ENCODE measurements around the gene MPZL1. TPM values are rescaled to one million over a fixed set of nuclear protein-coding genes. Genes with fewer than 3 reads are reported as not detected.

The MPZL1 gene
- total and polyA plus RNA-seq, 4 donors, result 173 to 308 (median 265) TPM

GRCh38 chr1:167693425-167694045, 28.2 kb upstream of the MPZL1 start:
- WGBS (ENCODE audit: insufficient coverage), result 88% methylated on average over 7 of the region's 7 CpGs
- H3K27ac ChIP-seq (ENCODE audit: low read depth, low read length), result no peak overlapping the region
- peaks cover 38% of the 10 kb centered on the region for H3K27me3 ChIP-seq (ENCODE audit: control insufficient read depth, insufficient read depth, low read length)
- H3K36me3 ChIP-seq (ENCODE audit: control insufficient read depth, insufficient read depth, low read length), result no peaks in the 10 kb centered on the region
- H3K4me3 ChIP-seq (ENCODE audit: low read depth, low read length), result no peak overlapping the region
- no peak for DNase-seq (ENCODE audit: low read depth in 4 of 6, low spot score in 6 of 6)
- peaks cover 17% of the 10 kb centered on the region for H3K4me1 ChIP-seq (ENCODE audit: control insufficient read depth, insufficient read depth, low read length)
- no peaks in the 10 kb centered on the region for H3K9me3 ChIP-seq (ENCODE audit: control insufficient read depth, insufficient read depth, low read length)

- DNase-seq (ENCODE audit: low read depth in 4 of 6, low spot score in 6 of 6), result no peak
- H3K4me3 ChIP-seq (ENCODE audit: low read depth, low read length), result no peak overlapping the region
- peaks cover 18% of the 10 kb centered on the region for H3K4me1 ChIP-seq (ENCODE audit: control insufficient read depth, insufficient read depth, low read length)
- peaks cover 40% of the 10 kb centered on the region for H3K27me3 ChIP-seq (ENCODE audit: control insufficient read depth, insufficient read depth, low read length)
- no peaks in the 10 kb centered on the region for H3K36me3 ChIP-seq (ENCODE audit: control insufficient read depth, insufficient read depth, low read length)
- WGBS (ENCODE audit: insufficient coverage), result 75% methylated on average over 2 of the region's 2 CpGs
- no peaks in the 10 kb centered on the region for H3K9me3 ChIP-seq (ENCODE audit: control insufficient read depth, insufficient read depth, low read length)
- no peak overlapping the region for H3K27ac ChIP-seq (ENCODE audit: low read depth, low read length)
Observed at GRCh38 chr1:167694691-167695090, 27.1 kb upstream of the MPZL1 start.

- Histone ChIP-seq H3K36me3 (ENCODE audit: control insufficient read depth, insufficient read depth, low read length) (no peaks in the 10 kb centered on the region), H3K4me3 (ENCODE audit: low read depth, low read length) (no peak overlapping the region), H3K9me3 (ENCODE audit: control insufficient read depth, insufficient read depth, low read length) (no peaks in the 10 kb centered on the region), H3K4me1 (ENCODE audit: control insufficient read depth, insufficient read depth, low read length) (peaks cover 18% of the 10 kb centered on the region), H3K27me3 (ENCODE audit: control insufficient read depth, insufficient read depth, low read length) (peaks cover 37% of the 10 kb centered on the region), H3K27ac (ENCODE audit: low read depth, low read length) (no peak overlapping the region)
- WGBS (ENCODE audit: insufficient coverage), result 75% methylated on average over 1 of the region's 2 CpGs
- no peak for DNase-seq (ENCODE audit: low read depth in 4 of 6, low spot score in 6 of 6)
Observed at GRCh38 chr1:167695147-167695546, 26.6 kb upstream of the MPZL1 start.

- Histone ChIP-seq H3K4me1 (ENCODE audit: control insufficient read depth, insufficient read depth, low read length) (peaks cover 18% of the 10 kb centered on the region), H3K27me3 (ENCODE audit: control insufficient read depth, insufficient read depth, low read length) (peaks cover 42% of the 10 kb centered on the region), H3K27ac (ENCODE audit: low read depth, low read length) (no peak overlapping the region), H3K9me3 (ENCODE audit: control insufficient read depth, insufficient read depth, low read length) (no peaks in the 10 kb centered on the region), H3K4me3 (ENCODE audit: low read depth, low read length) (no peak overlapping the region), H3K36me3 (ENCODE audit: control insufficient read depth, insufficient read depth, low read length) (no peaks in the 10 kb centered on the region)
- WGBS (ENCODE audit: insufficient coverage), result 90% methylated on average over 2 of the region's 7 CpGs
- DNase-seq (ENCODE audit: low read depth in 4 of 6, low spot score in 6 of 6), result no peak
Observed at GRCh38 chr1:167695756-167696561, 25.8 kb upstream of the MPZL1 start.

GRCh38 chr1:167697667-167698141, 24.1 kb upstream of the MPZL1 start:
- Histone ChIP-seq H3K9me3 (ENCODE audit: control insufficient read depth, insufficient read depth, low read length) (no peaks in the 10 kb centered on the region), H3K4me3 (ENCODE audit: low read depth, low read length) (no peak overlapping the region), H3K4me1 (ENCODE audit: control insufficient read depth, insufficient read depth, low read length) (peaks cover 18% of the 10 kb centered on the region), H3K27me3 (ENCODE audit: control insufficient read depth, insufficient read depth, low read length) (peaks cover 47% of the 10 kb centered on the region), H3K27ac (ENCODE audit: low read depth, low read length) (no peak overlapping the region), H3K36me3 (ENCODE audit: control insufficient read depth, insufficient read depth, low read length) (no peaks in the 10 kb centered on the region)
- DNase-seq (ENCODE audit: low read depth in 4 of 6, low spot score in 6 of 6), result peak in 5 of 6 donors; percentile 61 to 91 (median 79)
- WGBS (ENCODE audit: insufficient coverage), result 21% methylated on average over 14 of the region's 14 CpGs

GRCh38 chr1:167698313-167698712, 23.5 kb upstream of the MPZL1 start:
- peaks cover 47% of the 10 kb centered on the region for H3K27me3 ChIP-seq (ENCODE audit: control insufficient read depth, insufficient read depth, low read length)
- DNase-seq (ENCODE audit: low read depth in 4 of 6, low spot score in 6 of 6), result no peak
- peaks cover 18% of the 10 kb centered on the region for H3K4me1 ChIP-seq (ENCODE audit: control insufficient read depth, insufficient read depth, low read length)
- no peak overlapping the region for H3K4me3 ChIP-seq (ENCODE audit: low read depth, low read length)
- H3K9me3 ChIP-seq (ENCODE audit: control insufficient read depth, insufficient read depth, low read length), result no peaks in the 10 kb centered on the region
- H3K36me3 ChIP-seq (ENCODE audit: control insufficient read depth, insufficient read depth, low read length), result no peaks in the 10 kb centered on the region
- 86% methylated on average over 2 of the region's 4 CpGs for WGBS (ENCODE audit: insufficient coverage)
- no peak overlapping the region for H3K27ac ChIP-seq (ENCODE audit: low read depth, low read length)

GRCh38 chr1:167701510-167701909, 20.3 kb upstream of the MPZL1 start:
- no CpG with 5 or more reads among the region's 1 CpG for WGBS (ENCODE audit: insufficient coverage)
- no peaks in the 10 kb centered on the region for H3K36me3 ChIP-seq (ENCODE audit: control insufficient read depth, insufficient read depth, low read length)

GRCh38 chr1:167703557-167703956, 18.2 kb upstream of the MPZL1 start:
- DNase-seq (ENCODE audit: low read depth in 4 of 6, low spot score in 6 of 6), result no peak
- H3K4me3 ChIP-seq (ENCODE audit: low read depth, low read length), result no peak overlapping the region
- H3K27ac ChIP-seq (ENCODE audit: low read depth, low read length), result no peak overlapping the region
- WGBS (ENCODE audit: insufficient coverage), result 100% methylated on average over 1 of the region's 1 CpG
- no peaks in the 10 kb centered on the region for H3K36me3 ChIP-seq (ENCODE audit: control insufficient read depth, insufficient read depth, low read length)
- H3K4me1 ChIP-seq (ENCODE audit: control insufficient read depth, insufficient read depth, low read length), result peaks cover 1% of the 10 kb centered on the region
- H3K9me3 ChIP-seq (ENCODE audit: control insufficient read depth, insufficient read depth, low read length), result no peaks in the 10 kb centered on the region
- peaks cover 47% of the 10 kb centered on the region for H3K27me3 ChIP-seq (ENCODE audit: control insufficient read depth, insufficient read depth, low read length)

More at GRCh38 chr1:167701510-167701909, 20.3 kb upstream of the MPZL1 start:
- no peak overlapping the region for H3K4me3 ChIP-seq (ENCODE audit: low read depth, low read length)
- H3K4me1 ChIP-seq (ENCODE audit: control insufficient read depth, insufficient read depth, low read length), result peaks cover 14% of the 10 kb centered on the region
- no peaks in the 10 kb centered on the region for H3K9me3 ChIP-seq (ENCODE audit: control insufficient read depth, insufficient read depth, low read length)
- H3K27me3 ChIP-seq (ENCODE audit: control insufficient read depth, insufficient read depth, low read length), result peaks cover 48% of the 10 kb centered on the region
- no peak for DNase-seq (ENCODE audit: low read depth in 4 of 6, low spot score in 6 of 6)
- H3K27ac ChIP-seq (ENCODE audit: low read depth, low read length), result no peak overlapping the region

- DNase-seq (ENCODE audit: low read depth in 4 of 6, low spot score in 6 of 6), result no peak
- H3K27ac ChIP-seq (ENCODE audit: low read depth, low read length), result no peak overlapping the region
- 46% methylated on average over 2 of the region's 2 CpGs for WGBS (ENCODE audit: insufficient coverage)
Observed at GRCh38 chr1:167704715-167705114, 17.1 kb upstream of the MPZL1 start.

More at GRCh38 chr1:167704715-167705114, 17.1 kb upstream of the MPZL1 start:
- Histone ChIP-seq H3K27me3 (ENCODE audit: control insufficient read depth, insufficient read depth, low read length) (peaks cover 46% of the 10 kb centered on the region), H3K36me3 (ENCODE audit: control insufficient read depth, insufficient read depth, low read length) (no peaks in the 10 kb centered on the region), H3K9me3 (ENCODE audit: control insufficient read depth, insufficient read depth, low read length) (no peaks in the 10 kb centered on the region), H3K4me3 (ENCODE audit: low read depth, low read length) (no peak overlapping the region), H3K4me1 (ENCODE audit: control insufficient read depth, insufficient read depth, low read length) (no peaks in the 10 kb centered on the region)

All from spinal cord (tissue), 10 donors.